Central memory CD8-positive, alpha-beta T cell (primary cell): ENCODE data around the gene MST1.

Experiments used
- ATAC-seq: fragments of 150-1000 bp; cut with Tn5 transposase; replicated peaks from 2 replicates; pipeline ENCODE4 v1.10.0; 2022; ENCODE audit warnings: mild to moderate bottlenecking, moderate FRiP score, moderate number of reproducible peaks; ENCODE audit not compliant: poor library complexity, severe bottlenecking; ENCODE audit errors: extremely low read depth
- DNase-seq, 2 donors: peaks; one replicate each; pipeline ENCODE4 v3.0.0; 2021; ENCODE audit warnings: low spot score in 2 of 2
- H3K27ac Mint-ChIP-seq: one replicate; pipeline ENCODE4 v1.8.0; 2022; ENCODE audit warnings: low read depth, mild to moderate bottlenecking, moderate library complexity, mixed read lengths
- H3K27me3 Mint-ChIP-seq: one replicate; pipeline ENCODE4 v1.8.0; 2022; ENCODE audit warnings: mixed read lengths
- H3K36me3 Mint-ChIP-seq: one replicate; pipeline ENCODE4 v1.8.0; 2022; ENCODE audit warnings: mild to moderate bottlenecking, moderate library complexity, mixed read lengths; ENCODE audit not compliant: insufficient read depth
- H3K4me1 Mint-ChIP-seq: one replicate; pipeline ENCODE4 v1.8.0; 2022; ENCODE audit warnings: mixed read lengths
- H3K4me3 Mint-ChIP-seq: one replicate; pipeline ENCODE4 v1.8.0; 2022; ENCODE audit warnings: mild to moderate bottlenecking, moderate library complexity, mixed read lengths
- H3K9me3 Mint-ChIP-seq: one replicate; pipeline ENCODE4 v1.8.0; 2022; ENCODE audit warnings: mixed read lengths

MST1 gene

DNA sequence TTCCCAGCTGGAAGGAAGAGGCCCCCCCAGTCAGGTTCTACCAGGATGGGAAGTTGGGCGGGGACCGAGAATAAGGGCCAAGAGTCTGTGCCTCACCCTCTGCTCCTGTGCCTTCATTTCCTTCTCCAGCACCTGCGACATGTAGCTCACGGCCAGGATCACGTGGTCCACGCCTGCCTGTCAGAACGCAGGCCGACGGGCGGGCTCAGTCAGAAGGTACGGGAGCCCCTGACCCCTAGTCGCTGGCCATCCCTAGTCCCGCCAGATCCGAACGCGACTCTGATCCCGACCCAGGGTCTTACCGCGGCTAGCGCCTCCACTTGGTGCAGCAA, 34.0 kb upstream of the MST1 start:
- ATAC-seq (peak; percentile 27), DNase-seq (no peak)
- H3K27me3 Mint-ChIP-seq = no peaks in the 10 kb centered on the region
- H3K27ac Mint-ChIP-seq = peak overlapping the region; percentile 96
- H3K4me3 Mint-ChIP-seq = peak overlapping the region; percentile 86
- no peaks in the 10 kb centered on the region for H3K9me3 Mint-ChIP-seq
- H3K36me3 Mint-ChIP-seq = peaks cover 42% of the 10 kb centered on the region
- peaks cover 44% of the 10 kb centered on the region for H3K4me1 Mint-ChIP-seq

DNA sequence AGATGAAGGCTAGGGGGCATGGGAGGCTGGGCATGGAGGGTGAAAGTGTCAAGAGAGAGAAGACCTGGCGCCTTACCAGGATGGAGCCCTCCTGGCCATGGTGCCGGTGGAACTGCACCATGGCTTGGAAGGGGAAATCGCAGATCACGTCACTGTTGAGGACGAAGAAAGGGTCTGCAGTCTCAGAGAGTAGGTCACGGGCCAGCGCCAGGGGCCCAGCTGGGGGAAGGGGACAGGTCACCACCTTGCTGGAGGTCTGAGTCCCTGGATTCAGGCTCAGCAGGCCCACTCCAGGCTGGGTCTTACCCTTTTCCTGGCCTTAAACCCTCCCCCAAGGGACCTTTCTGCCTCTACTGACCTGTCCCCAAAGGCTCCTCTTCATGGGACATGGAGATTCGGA, 33.6 kb upstream of the MST1 start:
- H3K4me3 Mint-ChIP-seq = peak overlapping the region; percentile 86
- no peak for ATAC-seq
- H3K27me3 Mint-ChIP-seq = no peaks in the 10 kb centered on the region
- no peaks in the 10 kb centered on the region for H3K9me3 Mint-ChIP-seq
- peaks cover 44% of the 10 kb centered on the region for H3K4me1 Mint-ChIP-seq
- DNase-seq = no peak
- H3K27ac Mint-ChIP-seq = peak overlapping the region; percentile 96
- peaks cover 42% of the 10 kb centered on the region for H3K36me3 Mint-ChIP-seq

DNA sequence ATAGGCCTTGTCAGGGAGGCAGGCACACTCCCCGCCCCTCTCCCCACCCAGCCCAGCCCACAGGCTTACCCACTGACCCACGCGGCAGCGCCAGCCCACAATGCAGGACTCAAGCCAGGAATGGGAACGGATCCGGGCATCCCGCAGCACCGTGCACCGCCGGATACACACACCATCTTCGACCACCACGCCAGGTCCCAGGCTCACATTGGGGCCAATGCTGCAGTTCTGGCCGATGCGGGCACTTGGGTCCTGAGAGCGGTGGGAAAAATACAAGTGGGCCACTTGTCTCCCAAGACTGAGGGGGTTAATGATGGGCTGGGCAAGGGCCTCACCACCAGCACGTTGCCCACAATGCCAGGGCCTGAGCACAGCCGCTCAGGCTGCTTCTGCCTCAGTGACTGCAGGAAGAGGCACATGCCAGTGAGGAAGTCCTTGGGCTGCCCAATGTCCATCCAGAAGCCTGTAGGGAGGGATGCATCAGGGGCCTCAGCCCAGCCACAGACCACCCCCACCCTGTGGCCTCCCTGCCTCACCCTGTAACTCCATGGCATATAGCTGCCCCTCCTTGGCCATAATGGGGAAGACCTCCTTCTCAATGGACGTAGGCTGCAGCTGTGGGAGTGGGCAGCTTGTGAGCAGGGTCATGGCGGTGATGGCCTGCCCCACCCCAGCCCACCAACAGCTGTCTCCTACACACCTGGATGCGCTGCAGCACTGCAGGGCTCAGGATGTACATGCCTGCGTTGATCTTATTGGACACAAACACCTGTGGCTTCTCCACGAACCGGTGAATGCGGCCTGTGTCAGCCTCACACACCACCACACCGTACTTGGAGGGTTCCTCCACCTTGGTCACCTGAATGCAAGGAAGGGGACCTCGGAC, 32.9 kb upstream of the MST1 start:
- Mint-ChIP-seq H3K27me3 (no peaks in the 10 kb centered on the region), H3K36me3 (peaks cover 39% of the 10 kb centered on the region), H3K4me1 (peaks cover 44% of the 10 kb centered on the region), H3K4me3 (peak overlapping the region; percentile 86), H3K27ac (peak overlapping the region; percentile 96), H3K9me3 (no peaks in the 10 kb centered on the region)
- DNase-seq (no peak), ATAC-seq (no peak)

DNA sequence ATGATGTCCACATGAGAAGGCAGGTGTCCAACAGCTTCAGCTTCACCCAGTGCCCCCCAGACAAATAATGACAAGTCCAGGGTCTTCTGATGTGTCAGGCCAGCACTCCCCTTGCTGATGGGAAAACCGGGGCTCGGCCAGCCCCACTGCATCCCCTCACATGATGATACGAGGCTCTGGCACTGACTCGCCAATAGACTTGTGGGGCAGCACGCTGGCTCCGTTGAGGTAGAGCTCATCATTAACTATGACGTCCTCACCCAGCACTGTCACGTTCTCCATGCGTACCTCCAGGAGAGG, 32.3 kb upstream of the MST1 start:
- H3K27ac Mint-ChIP-seq = no peak overlapping the region
- ATAC-seq = no peak
- no peak for DNase-seq
- no peaks in the 10 kb centered on the region for H3K9me3 Mint-ChIP-seq
- no peaks in the 10 kb centered on the region for H3K27me3 Mint-ChIP-seq
- peaks cover 44% of the 10 kb centered on the region for H3K4me1 Mint-ChIP-seq
- peak overlapping the region; percentile 84 for H3K4me3 Mint-ChIP-seq
- peaks cover 34% of the 10 kb centered on the region for H3K36me3 Mint-ChIP-seq

DNA sequence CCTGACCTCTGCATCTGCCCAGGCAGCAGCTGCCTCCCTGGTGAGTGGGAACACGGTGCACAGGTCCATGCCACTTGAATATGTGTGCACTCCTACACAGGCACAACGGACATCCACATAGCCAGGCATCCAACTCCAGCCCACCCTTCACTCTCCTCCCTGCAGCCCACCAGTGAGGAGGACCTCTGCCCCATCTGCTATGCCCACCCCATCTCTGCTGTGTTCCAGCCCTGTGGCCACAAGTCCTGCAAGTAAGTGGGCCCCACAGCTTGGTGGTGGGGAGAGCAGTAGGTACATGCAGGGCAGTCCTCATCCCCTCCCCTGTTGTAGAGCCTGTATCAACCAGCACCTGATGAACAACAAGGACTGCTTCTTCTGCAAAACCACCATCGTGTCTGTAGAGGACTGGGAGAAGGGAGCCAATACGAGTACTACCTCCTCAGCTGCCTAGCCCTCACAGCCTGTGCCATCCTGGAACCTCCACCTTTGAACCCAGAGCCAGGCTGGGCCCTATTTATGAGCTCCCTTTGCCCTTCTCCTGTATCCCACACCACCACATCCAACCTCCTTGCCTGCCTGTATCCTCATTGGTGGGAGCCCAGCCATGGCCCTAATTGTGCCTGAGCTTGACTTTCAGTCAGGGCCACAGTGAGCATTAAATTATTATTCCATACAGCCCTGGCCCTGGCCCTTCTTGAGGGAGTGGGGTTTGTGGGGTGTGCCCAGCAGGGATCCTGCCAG, 31.8 kb upstream of the MST1 start:
- ATAC-seq (no peak), DNase-seq (no peak)
- Mint-ChIP-seq H3K9me3 (no peaks in the 10 kb centered on the region), H3K4me3 (peak overlapping the region; percentile 84), H3K36me3 (peaks cover 34% of the 10 kb centered on the region), H3K27me3 (no peaks in the 10 kb centered on the region), H3K4me1 (peaks cover 44% of the 10 kb centered on the region), H3K27ac (no peak overlapping the region)

DNA sequence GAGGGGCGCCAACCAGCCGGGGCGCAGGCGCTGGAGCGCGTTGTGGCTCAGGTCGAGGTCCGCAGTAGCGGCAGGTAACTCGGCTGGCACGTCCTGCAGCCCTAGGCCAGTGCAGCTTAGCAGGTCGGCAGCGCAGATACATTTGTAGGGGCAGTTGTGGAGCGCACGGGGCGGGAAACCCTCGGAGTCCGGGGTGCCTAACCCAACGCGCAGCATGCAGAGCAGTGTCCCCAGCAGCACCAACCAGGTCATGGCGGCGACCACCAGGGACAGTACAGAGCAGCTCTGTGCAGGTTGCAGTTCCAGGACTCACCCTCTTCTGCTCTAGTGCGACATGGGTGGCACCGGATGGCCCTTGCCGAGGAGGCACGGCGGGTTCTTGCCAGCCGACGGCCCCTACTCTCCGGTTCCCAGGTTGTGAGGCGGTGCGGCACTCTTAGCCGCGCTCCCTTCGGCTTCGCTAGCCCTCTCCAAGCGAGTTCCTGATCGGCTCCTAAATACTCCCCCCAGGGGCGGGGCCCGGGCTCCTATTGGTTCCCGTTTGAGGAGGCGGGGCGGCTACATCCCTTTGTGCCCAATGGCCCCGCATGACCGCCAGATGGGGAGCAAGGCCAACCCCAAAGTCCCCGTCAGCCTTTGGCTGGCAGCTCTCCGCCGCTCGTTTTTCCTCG, 30.1 kb upstream of the MST1 start, which contains the start of gene AMIGO3:
Gene AMIGO3, minus strand, starts transcription at position 471 of the 671 bp plus-strand sequence. Its CDS starts 219 bp downstream, at position 252.
- peaks cover 38% of the 10 kb centered on the region for H3K4me1 Mint-ChIP-seq
- no peaks in the 10 kb centered on the region for H3K9me3 Mint-ChIP-seq
- H3K27ac Mint-ChIP-seq = peak within 1 kb of the TSS; percentile 86
- DNase-seq (peak; percentile 82 to 88), ATAC-seq (peak; percentile 85)
- H3K4me3 Mint-ChIP-seq = peak within 1 kb of the TSS; percentile 84
- no peaks in the 10 kb centered on the region for H3K27me3 Mint-ChIP-seq
- H3K36me3 Mint-ChIP-seq = peaks cover 30% of the 10 kb centered on the region

DNA sequence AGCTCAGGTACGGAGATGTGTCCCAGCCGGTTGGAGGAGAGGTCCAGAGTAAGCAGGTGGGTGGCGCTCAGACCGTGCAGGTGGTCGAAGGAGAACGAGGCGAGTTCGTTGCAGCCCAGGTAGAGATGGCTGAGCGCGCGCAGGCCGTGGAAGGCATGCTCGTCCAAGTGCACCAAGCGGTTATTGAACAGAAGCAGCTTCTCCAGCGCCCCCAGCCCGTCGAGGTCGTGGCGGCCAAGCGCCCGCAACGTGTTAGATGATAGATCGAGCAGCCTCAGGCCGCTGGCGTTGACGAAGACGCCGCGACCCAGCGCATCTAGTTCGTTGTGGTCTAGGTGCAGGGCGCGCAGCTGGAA, 29.6 kb upstream of the MST1 start:
- Mint-ChIP-seq H3K9me3 (no peaks in the 10 kb centered on the region), H3K4me1 (peaks cover 34% of the 10 kb centered on the region), H3K27me3 (no peaks in the 10 kb centered on the region), H3K27ac (peak overlapping the region; percentile 86), H3K36me3 (peaks cover 25% of the 10 kb centered on the region), H3K4me3 (peak overlapping the region; percentile 84)
- DNase-seq (no peak), ATAC-seq (no peak)

DNA sequence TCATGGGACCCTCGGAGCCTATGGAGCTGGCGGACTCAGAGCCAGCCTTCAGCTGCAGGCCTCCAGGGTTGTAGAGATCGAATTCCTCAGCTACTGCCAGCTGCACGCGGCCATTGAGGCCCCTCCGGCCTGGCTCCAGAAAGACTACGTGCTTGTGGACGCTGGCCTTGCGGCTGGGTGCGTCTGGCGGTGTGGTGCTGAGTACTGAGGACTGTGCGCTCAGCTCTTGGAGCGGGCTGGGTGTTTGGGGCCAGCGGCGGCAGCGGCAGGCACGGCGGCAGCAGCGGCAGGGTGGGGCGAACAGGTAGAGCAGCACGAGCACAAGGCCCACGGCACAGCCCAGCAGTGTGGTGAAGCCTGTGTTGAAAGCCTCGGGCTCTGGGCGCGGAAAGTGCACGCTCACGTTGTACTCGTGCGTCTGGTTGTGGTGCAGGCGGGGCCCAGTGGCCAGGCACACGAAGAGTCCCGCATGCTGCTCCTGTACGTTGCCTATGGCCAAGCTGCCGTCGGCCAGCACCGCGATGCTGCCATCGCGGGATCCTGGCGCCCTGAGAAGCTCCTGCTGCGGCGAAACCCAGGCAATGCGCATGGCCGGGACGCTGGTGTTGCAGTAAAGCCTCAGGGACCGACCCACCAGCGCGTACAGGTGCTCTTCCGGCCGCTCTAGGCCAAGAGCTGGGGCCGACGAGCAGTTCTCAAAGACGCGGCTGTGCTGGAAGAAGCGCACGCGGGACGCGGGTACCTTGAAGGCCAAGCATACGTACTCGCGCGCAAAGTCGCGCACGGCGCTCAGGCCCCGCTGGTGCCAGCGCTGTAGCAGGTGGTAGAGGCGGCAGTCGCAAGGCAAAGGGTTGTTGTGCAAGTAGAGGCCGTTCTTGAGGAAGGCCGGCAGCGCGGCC, 28.9 kb upstream of the MST1 start:
- Mint-ChIP-seq H3K4me1 (peaks cover 33% of the 10 kb centered on the region), H3K36me3 (peaks cover 21% of the 10 kb centered on the region), H3K4me3 (peak overlapping the region; percentile 84), H3K27me3 (no peaks in the 10 kb centered on the region), H3K9me3 (no peaks in the 10 kb centered on the region), H3K27ac (peak overlapping the region; percentile 75)
- no peak for DNase-seq
- ATAC-seq = no peak

DNA sequence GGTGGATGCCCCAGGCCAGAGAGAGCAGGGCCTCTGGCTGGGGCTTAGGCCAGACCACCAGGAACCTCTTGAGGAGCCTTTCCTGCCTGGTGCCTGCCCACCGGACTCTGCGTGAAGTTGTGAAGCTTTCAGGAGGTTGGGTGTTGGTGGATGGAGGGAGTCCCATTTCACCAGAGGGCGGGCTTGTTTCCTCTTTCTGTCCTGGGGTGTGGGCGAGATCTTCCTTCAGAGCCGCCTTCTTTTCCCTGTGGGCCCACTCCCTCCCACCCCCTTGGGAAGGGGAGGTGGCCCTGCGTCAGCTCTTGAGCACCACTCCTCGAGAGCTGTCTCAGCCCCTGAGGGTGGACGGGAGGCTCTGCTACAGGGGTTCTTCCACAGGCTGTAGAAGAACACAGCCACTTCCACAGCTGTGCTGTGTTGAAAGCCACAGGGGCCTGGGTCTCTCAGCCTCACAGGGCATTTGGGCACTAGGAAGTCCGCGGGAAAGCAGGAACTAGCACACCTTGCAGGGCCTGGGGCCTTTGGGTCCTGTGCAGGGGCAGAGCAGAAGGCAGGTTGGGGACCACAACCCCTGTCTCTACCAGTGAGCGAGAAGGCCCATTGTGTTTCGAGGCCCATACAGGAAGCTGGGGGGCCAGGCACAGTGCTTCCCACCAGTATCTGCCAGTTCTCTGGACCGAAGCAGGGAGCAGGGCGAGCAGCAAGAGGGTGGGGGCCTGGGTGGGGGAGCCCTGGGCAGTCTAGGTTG, 28.1 kb upstream of the MST1 start:
- H3K4me3 Mint-ChIP-seq = peak overlapping the region; percentile 31
- peaks cover 24% of the 10 kb centered on the region for H3K4me1 Mint-ChIP-seq

DNA sequence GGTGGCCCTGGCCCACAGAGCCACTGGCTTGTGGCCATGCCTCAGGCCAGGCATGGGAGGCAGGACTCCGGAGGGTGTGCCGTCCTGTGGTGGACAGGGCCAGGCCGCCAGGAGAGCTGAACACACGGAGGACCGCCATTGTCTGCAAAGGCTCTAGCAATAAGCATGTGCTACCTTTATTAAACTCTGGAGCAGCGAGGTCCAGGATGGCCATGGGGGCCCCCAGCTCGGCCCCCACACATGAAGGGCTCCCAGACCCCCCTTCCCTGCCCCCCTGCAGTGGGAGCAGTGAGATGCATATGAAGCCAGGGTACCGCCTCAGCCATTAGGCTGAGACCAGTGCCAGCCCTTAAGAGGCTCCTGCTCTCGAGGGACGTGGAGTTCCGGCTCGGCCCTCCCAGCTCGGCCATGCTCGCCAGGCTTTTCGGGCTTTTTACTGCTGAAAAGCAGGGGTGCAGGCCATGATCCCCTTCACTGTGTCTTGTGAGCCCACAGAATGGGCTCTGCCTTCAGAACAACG, 27.5 kb upstream of the MST1 start:
- Mint-ChIP-seq H3K4me1 (peaks cover 24% of the 10 kb centered on the region), H3K9me3 (no peaks in the 10 kb centered on the region), H3K36me3 (peaks cover 18% of the 10 kb centered on the region), H3K4me3 (no peak overlapping the region), H3K27me3 (no peaks in the 10 kb centered on the region), H3K27ac (no peak overlapping the region)
- ATAC-seq (no peak), DNase-seq (no peak)

More for the DNA sequence above, 28.1 kb upstream of the MST1 start:
- DNase-seq (no peak), ATAC-seq (no peak)
- H3K9me3 Mint-ChIP-seq = no peaks in the 10 kb centered on the region
- H3K27ac Mint-ChIP-seq = no peak overlapping the region
- H3K27me3 Mint-ChIP-seq = no peaks in the 10 kb centered on the region
- H3K36me3 Mint-ChIP-seq = peaks cover 21% of the 10 kb centered on the region

DNA sequence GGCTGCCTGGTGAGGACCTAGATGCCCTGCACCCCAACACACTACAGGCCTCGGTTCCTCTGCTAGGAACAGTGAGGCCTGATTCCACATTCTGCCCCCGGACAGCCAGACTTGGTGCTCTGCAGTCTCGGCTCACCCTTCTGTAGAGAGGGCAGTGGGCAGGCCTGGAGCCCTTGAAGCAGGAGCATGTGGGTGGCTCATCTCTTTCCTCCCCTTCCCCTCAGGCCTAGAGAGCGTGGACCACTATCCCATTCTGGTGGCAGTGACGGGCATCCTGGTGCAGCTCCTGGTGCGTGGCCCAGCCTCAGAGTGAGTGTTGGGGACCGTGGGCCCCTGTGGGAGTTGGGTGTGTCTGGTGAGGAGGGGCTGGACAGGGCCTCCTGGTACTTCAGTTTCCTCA, 26.9 kb upstream of the MST1 start:
- no peaks in the 10 kb centered on the region for H3K27me3 Mint-ChIP-seq
- H3K4me1 Mint-ChIP-seq = peaks cover 24% of the 10 kb centered on the region
- H3K36me3 Mint-ChIP-seq = peaks cover 18% of the 10 kb centered on the region
- ATAC-seq (no peak), DNase-seq (no peak)
- no peaks in the 10 kb centered on the region for H3K9me3 Mint-ChIP-seq
- H3K27ac Mint-ChIP-seq = no peak overlapping the region
- no peak overlapping the region for H3K4me3 Mint-ChIP-seq
